EH (cell line): ENCODE data around the gene TWNK.

ENCODE experiments used
- DNase-seq: peaks from one replicate; pipeline ENCODE4 v3.0.0-alpha.2; 2015; ENCODE audit warnings: low read depth

TWNK gene

DNA sequence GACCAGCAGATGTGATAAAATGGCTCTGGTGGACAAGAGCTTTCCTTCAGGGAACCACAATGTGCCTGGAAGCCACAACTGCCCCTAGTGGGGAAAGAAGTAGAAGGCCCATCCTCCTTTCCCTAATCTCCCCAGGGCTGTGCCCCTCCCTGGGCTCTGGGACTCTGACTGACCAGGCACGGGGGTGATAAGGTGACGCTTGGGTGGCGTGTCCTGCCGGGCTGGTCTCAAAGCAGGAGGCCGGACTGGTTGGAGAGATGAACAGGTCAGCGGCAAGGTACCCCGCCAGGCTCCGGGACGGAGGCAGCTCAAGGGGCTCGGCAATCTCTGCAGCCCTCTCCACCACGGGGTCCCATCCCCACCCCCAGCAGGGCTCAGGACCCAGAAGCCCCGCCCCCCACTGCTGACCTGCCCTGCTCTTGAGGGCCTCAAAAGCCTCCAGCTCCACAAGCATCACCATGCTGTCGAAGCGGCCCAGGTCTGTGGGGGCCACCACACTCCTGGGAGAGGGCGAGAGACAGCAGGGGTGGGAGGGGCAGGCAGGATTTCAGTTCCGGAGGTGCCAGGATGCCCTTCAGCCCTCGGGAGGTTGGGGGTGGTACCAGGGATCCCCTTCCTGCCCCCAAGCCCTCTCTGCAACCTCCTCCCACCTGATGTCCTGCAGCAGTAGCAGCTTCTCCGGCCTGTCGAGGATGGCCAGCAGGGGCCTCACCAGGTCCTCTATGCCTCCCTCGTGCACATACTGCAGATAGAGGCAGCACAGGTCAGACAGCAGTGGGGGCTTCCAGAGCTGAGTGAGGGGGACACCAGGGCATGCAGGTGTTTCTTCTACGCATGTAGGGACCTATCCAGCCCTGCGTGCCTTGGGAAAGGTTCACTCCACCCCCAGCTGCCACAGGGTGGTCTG, 24.4 kb downstream of the TWNK start:
- DNase-seq = peak; percentile 34

DNA sequence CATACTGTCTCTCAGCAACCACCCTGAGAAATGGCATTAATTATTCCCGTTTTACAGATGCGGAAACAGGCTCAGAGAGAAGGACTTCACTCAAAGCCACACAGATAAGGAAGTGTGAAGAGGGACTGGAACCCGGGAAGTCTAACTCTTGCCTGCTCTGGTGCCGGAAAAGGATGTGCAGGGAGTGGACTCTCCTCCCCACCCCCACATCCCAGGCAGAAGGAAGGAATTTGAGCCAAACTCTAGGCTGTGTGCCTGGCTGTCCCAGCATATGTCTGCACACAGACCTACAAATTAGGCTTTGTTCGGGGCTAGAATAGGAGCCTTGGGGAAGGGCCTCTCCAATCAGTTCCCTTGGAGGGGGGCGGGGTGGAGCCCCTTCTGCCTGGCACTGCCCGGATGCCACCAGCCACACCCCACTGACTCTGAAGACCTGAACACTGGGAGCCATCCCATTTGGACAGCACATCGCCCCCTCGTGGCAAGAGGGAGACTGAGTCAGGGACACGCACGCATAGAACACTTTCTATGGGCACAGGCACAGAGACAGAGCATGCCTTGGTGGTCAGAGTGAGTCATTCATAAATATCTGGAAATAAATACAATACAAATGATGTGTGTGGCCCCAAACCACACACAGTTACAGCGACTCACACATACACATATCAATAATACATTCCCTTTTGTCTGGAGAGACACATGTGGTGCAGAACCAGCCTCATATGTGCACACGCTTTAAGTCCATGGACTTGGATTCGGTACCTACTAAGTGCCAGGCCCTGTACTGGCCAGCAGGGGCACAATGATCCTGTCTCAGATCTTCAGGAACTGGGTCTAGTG, 25.4 kb downstream of the TWNK start:
- DNase-seq = peak; percentile 95

DNA sequence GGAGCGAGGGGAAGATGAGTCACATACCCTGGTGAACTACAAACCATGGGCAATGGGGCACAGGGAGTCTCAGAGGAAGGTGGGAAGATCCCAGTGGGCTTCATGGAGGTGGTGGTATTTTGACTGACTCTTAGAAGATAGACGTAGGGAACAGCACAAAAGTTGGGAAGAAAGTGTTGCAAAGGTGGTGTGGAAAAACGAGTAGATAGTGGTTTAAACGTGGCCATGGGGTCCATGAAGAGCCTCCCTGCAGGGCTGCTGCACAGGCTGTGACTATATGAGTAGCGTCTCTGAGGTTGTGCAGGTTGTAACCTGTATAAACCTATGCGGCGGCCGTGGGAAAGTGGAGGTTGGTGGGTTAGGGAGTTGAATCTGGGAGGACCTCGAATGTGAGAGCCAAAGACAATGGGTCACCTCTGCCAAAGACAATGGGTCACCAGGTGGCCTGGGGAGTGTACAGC, 26.1 kb downstream of the TWNK start:
- no peak for DNase-seq

GRCh38 chr10:101014230-101014884, 27.0 kb downstream of the TWNK start:
- DNase-seq = peak; percentile 72

- peak; percentile 90 for DNase-seq
Observed at GRCh38 chr10:101014966-101015581, 27.7 kb downstream of the TWNK start.

GRCh38 chr10:101015582-101015973, 28.2 kb downstream of the TWNK start:
- DNase-seq = no peak

DNA sequence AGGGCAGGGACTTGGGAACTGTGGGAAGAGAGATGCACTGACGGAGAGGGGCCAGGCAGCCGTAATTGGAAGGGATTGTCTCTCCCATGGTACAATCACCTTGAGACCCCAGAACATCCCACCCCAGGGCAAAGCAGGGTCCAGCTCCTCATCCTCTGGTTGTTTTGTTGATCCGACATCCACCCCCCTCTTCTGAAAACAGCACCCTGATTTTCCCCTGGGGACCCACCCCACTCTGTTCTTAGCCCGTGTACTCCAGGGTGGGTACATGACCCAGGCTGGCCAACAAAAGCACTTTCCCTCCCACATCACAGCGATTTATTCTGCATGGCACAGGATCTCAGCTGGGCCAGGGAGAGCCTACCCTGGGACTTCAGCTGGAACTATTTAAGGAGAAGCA, 29.5 kb downstream of the TWNK start:
- DNase-seq = no peak

- no peak for DNase-seq
Observed at GRCh38 chr10:101018118-101018599, 30.8 kb downstream of the TWNK start.

DNA sequence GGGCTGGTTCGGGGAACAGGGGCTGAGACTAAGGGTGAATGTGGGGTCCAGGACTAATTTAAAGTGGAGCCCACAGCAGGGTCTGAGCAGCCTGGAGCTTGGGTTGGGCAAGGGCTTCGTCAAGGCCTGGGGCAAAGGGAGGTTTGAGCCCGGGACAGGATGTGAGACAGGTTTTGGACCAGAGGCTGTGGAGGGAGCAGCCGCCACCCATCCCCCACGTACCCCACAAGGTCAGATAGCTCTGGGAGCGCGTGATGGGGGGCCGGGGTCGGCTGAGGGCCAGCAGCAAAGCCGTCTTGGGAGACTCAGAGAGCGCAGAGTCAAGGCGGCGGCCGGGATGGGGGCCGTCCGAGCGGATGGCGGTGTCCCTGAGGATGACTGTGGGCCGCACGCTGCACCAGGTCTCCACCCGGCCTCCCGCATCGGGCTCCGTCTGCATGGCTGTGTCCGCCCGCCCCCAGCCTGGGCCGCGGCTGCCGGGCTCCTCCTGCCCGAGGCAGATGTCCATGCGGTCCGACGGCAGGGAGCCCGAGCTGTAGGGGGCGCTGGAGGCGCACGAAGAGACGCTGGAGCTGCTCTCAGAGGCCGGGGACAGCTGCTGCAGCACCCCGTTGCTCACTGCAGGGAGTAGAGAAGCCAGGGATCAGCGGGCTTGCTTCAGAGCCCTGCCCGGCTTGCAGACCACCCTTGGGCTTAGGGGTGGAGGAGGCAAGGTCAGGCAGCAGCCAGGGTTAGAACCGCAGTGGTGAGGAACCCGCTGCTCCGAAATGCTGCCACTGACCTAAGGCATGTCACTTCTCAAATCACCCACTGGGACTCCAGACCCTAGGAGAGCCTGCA, 31.5 kb downstream of the TWNK start:
- peak; percentile 81 for DNase-seq

GRCh38 chr10:101019440-101019703, 32.0 kb downstream of the TWNK start:
- no peak for DNase-seq

GRCh38 chr10:101020427-101021075, 33.2 kb downstream of the TWNK start:
- no peak for DNase-seq

DNA sequence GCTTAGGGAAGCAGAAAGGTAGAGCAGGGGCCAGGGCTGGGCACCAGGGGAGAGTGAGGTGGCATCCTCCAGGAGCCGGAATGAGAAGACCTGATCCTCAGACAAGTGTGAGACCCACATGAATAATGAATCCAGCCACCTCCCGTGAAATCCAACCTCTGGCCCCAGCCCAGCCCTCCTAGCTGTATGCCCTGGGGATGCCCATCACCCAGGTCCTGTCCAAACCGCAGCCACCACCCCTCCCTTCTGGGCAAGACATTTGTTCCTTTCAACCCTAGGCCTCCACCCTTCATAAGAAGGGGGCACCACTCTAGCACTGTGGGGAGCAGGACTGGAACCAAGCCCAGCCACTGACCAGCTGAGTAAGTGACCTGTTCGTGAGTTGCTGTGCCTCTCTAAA, 33.9 kb downstream of the TWNK start:
- no peak for DNase-seq

DNA sequence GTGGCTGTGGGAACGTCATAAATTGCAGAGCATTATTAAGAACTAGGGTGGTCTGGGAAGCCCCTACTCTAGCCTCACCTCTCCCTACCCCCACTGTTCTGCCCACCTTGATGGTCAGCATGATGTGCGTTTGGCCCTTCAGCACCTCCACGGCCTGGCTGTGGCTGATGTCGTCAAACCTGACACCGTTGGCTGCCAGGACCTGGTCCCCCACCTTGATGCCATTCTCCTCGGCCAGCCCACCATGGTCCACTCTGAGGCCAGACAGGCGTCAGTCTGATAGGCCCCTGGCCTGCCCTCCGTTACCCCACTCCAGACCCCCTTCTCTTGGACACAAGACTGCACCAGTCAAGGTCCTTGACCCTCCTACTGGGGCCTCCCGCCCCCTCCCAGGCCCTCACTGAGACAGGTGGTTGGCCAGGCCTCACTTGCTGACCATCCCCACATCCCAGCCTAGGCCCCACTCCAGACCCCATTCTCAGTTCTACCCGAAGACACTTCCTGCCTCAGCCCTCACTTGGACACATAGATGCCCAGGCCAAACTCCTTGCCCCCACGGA, 34.4 kb downstream of the TWNK start:
- no peak for DNase-seq

DNA sequence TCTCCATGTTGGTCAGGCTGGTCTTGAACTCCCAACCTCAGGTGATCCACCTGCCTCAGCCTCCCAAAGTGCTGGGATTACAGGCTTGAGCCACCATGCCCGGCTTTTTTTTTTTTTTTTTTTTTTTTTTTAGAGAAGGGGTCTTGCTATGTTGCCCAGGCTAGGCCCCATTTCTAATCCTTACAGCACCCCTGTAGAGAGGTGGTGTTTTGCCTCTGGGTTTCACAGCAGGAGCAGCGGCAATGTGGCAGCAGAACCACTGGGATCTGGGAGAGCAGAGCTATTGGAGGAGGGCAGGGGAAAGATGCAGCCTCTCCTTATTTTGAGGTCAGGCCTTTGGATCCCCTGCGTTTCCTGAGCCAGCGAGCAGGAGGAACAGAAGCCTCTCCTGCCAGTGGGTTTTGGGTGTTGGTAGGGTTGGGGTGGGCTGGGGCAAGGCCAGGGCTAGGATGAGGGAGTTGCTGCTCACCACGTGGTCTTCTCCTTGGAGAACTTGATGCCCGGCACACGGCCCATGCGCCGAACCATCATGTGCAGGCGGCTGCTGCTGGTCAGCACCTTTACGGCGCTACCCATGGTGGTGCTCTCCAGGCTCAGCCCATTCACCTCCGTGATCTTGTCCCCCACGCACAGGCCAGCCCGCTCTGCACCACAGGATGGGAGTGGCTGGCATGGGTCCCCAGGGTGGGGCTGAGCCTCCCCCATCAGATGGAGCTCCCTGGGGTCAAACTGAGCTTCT, 35.8 kb downstream of the TWNK start:
- no peak for DNase-seq

- DNase-seq = peak; percentile 34
Observed at GRCh38 chr10:101027106-101027720, 39.9 kb downstream of the TWNK start.

DNA sequence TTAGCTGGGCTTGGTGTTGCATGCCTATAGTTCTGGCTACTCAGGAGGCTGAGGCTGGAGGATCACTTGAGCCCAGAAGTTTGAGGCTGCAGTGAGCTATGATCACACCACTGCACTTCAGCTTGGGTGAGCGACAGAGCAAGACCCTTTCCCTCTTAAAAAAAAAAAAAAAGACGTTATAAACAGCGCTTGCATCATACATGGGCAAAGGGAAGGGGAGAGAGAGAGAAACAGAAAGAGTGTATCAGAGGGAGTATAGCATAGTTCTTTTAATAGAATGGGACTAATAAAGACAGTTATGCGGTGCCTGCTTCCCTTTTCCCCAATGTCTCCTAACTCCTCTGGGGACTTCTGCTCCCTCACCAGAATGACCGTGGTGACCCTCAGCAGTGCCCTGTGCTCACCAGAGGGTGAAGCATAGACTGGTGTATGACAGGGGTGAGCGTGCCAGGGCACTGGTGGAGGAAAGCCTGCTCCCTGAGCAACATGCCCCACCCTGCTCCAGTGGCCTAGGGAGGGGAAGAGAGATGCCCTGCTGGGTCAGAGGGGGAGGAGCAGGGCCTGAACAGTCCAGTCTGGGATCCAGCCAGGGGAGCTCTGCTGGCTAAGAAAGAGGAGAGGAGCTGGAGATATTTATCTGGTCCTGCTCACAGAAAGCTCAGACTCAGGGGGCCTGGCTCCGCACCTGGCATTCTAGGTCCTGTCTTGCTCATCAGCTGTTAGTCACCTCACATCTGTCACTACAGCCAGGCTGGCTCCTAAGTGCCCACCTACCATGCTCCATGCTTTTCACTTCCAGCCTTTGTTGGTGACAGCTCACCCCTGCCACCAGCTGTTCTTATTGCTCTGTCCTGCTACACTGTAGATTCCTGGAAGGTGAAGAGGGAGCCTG, 41.3 kb downstream of the TWNK start:
- DNase-seq = no peak

GRCh38 chr10:101029520-101030295, 42.4 kb downstream of the TWNK start:
- no peak for DNase-seq
